ENCODE results near the gene ZBTB4. TPM values are rescaled to one million over a fixed set of nuclear protein-coding genes. Genes with fewer than 3 reads are reported as not detected.

ZBTB4 gene
- total RNA-seq, 1 experiment from 2014 or later, result 14.4 TPM

- Histone ChIP-seq H3K27me3 (ENCODE audit: insufficient read depth, low read length) (no peaks in the 10 kb centered on the region), H3K23me2 (ENCODE audit: insufficient read length, low read depth, low read length, poor library complexity, severe bottlenecking) (no peaks in the 10 kb centered on the region), H2BK12ac (ENCODE audit: insufficient read length, low read depth, low read length) (no peak overlapping the region), H4K8ac (replicated peaks; ENCODE audit: insufficient read length, low read depth, low read length) (no peak overlapping the region), H4K20me1 (ENCODE audit: control insufficient read depth, insufficient read depth, insufficient read length) (no peaks in the 10 kb centered on the region), H3K79me2 (ENCODE audit: insufficient read depth, low read length) (0 out of 2 replicates have a peak, but pooled peaks cover 1% of the 10 kb centered on the region), H3K79me1 (ENCODE audit: insufficient read depth, low read depth, low read length, poor library complexity, severe bottlenecking) (no peaks in the 10 kb centered on the region), H3K4me2 (ENCODE audit: insufficient read depth, insufficient read length, low read length) (no peak overlapping the region), H2BK20ac (ENCODE audit: low read depth, low read length, poor library complexity, severe bottlenecking) (no peak overlapping the region), H3K4ac (ENCODE audit: low read depth, low read length) (no peak overlapping the region), H2BK15ac (ENCODE audit: low read depth, low read length) (no peak overlapping the region), H2BK120ac (ENCODE audit: low read depth, low read length, poor library complexity, severe bottlenecking) (no peak overlapping the region), H3T11ph (ENCODE audit: low read length) (no peak overlapping the region), H2AFZ (ENCODE audit: low read length) (no peak overlapping the region), H2BK5ac (ENCODE audit: insufficient read length, low read length) (no peak overlapping the region), H3K4me1 (ENCODE audit: insufficient read depth, low read length) (no peaks in the 10 kb centered on the region), H3K23ac (ENCODE audit: insufficient read length, low read depth, low read length) (no peak overlapping the region), H4K91ac (ENCODE audit: insufficient read length, low read depth, low read length) (no peak overlapping the region), H3K56ac (ENCODE audit: insufficient read length, low read depth, low read length) (no peak overlapping the region), H3K14ac (ENCODE audit: insufficient read depth, low read length) (no peak overlapping the region), H3K9me3 (ENCODE audit: control insufficient read depth, low read depth, low read length) (no peaks in the 10 kb centered on the region), H2AK5ac (ENCODE audit: insufficient read length, low read length) (no peak overlapping the region), H3K9ac (ENCODE audit: extremely low read depth, insufficient read length, low read length) (no peak overlapping the region), H3K18ac (ENCODE audit: insufficient read length, low read depth, low read length) (no peak overlapping the region), H3K27ac (ENCODE audit: insufficient read length, low read depth, low read length) (no peak overlapping the region), H4K5ac (ENCODE audit: insufficient read length, low read depth, low read length) (no peak overlapping the region)
- H3K4me1 Mint-ChIP-seq, result no peaks in the 10 kb centered on the region
- peaks cover 68 to 93% (median 89%) of the 10 kb centered on the region in 3 experiments for H3K36me3 Mint-ChIP-seq (ENCODE audit: insufficient read depth in 1 of 3, low read depth in 3 of 3)
- no peak overlapping the region for H3K27ac Mint-ChIP-seq
- no peak overlapping the region for H3K4me3 Mint-ChIP-seq
- no peak for DNase-seq
- no CpG with 5 or more reads among the region's 20 CpGs for WGBS (ENCODE audit: extremely low coverage, insufficient read length, low lambda C conversion rate)
- no peak for TF ChIP-seq CTCF (conservative IDR thresholded peaks at IDR 0.05)
- no peaks in the 10 kb centered on the region for H3K9me3 Mint-ChIP-seq
- H3K27me3 Mint-ChIP-seq (ENCODE audit: low read depth), result no peaks in the 10 kb centered on the region
Measured at GRCh38 chr17:7502171-7502847, 22.9 kb upstream of the ZBTB4 start.
